OCI-LY7 (cell line): ENCODE results near the gene RASAL2. TPM values are rescaled to one million over a fixed set of nuclear protein-coding genes. Genes with fewer than 3 reads are reported as not detected.
"Not testable (repeated sequence)": the region's sequence is repeated elsewhere in the genome, so short reads cannot be mapped to it uniquely, and the experiment has no call there.

Experiments
- BruUV-seq: library from RNA; stranded (reverse); fragments of 400-500 nt; replicated peaks from 2 replicates; lab custom pipeline; 2021; lab: Mats Ljungman, UMichigan
- CTCF ChIA-PET: fragments of 300-600 bp; sonication (Branson Sonifier 250); formaldehyde crosslinking; loops from one replicate; lab custom pipeline; 2022; ENCODE audit warnings: antibody characterized with exemption; ENCODE audit not compliant: unreplicated experiment; lab: Charles Lee
- POLR2A ChIA-PET: fragments of 300-600 bp; sonication (Branson Sonifier 250); formaldehyde crosslinking; loops from one replicate; lab custom pipeline; 2022; ENCODE audit warnings: antibody characterized with exemption; lab: Charles Lee
- DNase-seq: peaks from one replicate; pipeline ENCODE4 v3.0.0-alpha.2; 2015; ENCODE audit warnings: low spot score
- H2AFZ ChIP-seq: fragments of 200-600 bp; sonication (generic), shearing (Covaris generic); 2 replicates; pipeline ENCODE4 v1.6.1; 2014; ENCODE audit warnings: mild to moderate bottlenecking, antibody characterized with exemption, low read length, moderate library complexity
- H3K27ac ChIP-seq: fragments of 200-600 bp; sonication (generic); 2 replicates; pipeline ENCODE4 v1.5.1; 2014; ENCODE audit warnings: mixed run types, low read depth, mild to moderate bottlenecking, moderate library complexity, low read length, inconsistent platforms; ENCODE audit not compliant: poor library complexity, severe bottlenecking
- H3K36me3 ChIP-seq: fragments of 200-600 bp; sonication (generic); 2 replicates; pipeline ENCODE4 v1.6.1; 2014; ENCODE audit warnings: mild to moderate bottlenecking, antibody characterized with exemption, low read length, moderate library complexity, mixed read lengths; ENCODE audit not compliant: insufficient read depth
- H3K4me1 ChIP-seq: fragments of 200-600 bp; sonication (generic); 2 replicates; pipeline ENCODE4 v1.5.1; 2014; ENCODE audit warnings: mild to moderate bottlenecking, low read length; ENCODE audit not compliant: insufficient read depth, poor library complexity, severe bottlenecking
- H3K4me2 ChIP-seq: fragments of 200-600 bp; sonication (generic); 2 replicates; pipeline ENCODE4 v1.6.1; 2014; ENCODE audit warnings: mild to moderate bottlenecking, low read length
- H3K4me3 ChIP-seq: fragments of 200-600 bp; sonication (generic); 2 replicates; pipeline ENCODE4 v1.5.1; 2014; ENCODE audit warnings: mild to moderate bottlenecking, low read depth, low read length; ENCODE audit not compliant: poor library complexity, severe bottlenecking
- H3K79me2 ChIP-seq: fragments of 200-600 bp; sonication (generic); 2 replicates; pipeline ENCODE4 v1.6.1; 2016; ENCODE audit warnings: low read depth, mild to moderate bottlenecking, low read length, moderate library complexity, mixed read lengths; ENCODE audit not compliant: insufficient read depth
- H3K9me2 ChIP-seq: fragments of 200-600 bp; sonication (generic); 2 replicates; pipeline ENCODE4 v1.6.1; 2016; ENCODE audit warnings: mild to moderate bottlenecking, low read length, mixed read lengths; ENCODE audit not compliant: insufficient read depth
- H3K9me3 ChIP-seq: fragments of 200-600 bp; sonication (generic); 2 replicates; pipeline ENCODE4 v1.6.1; 2014; ENCODE audit warnings: mild to moderate bottlenecking, mixed run types, low read length, mixed read lengths
- H4K20me1 ChIP-seq: fragments of 200-600 bp; sonication (generic); 2 replicates; pipeline ENCODE4 v1.6.1; 2014; ENCODE audit warnings: mild to moderate bottlenecking, antibody characterized with exemption, low read length, moderate library complexity, mixed read lengths; ENCODE audit not compliant: insufficient read depth
- EZH2phosphoT487 ChIP-seq: fragments of 200-600 bp; sonication (generic); IDR thresholded peaks from 2 replicates; pipeline ENCODE4 v1.6.1; 2018; ENCODE audit warnings: low read depth, borderline replicate concordance, mild to moderate bottlenecking, mixed run types, antibody characterized with exemption, low read length, moderate library complexity, mixed read lengths
- intact Hi-C: fragments of 100-400 bp; cut with micrococcal nuclease; formaldehyde crosslinking; loops from one replicate; pipeline ENCODE4 v1.10.0; 2022; ENCODE audit not compliant: unreplicated experiment
- total RNA-seq, 2 experiments: library from RNA; depleted of rRNA in 1 of 2; stranded (reverse); fragments of >200 nt in 1 of 2; shearing (Covaris generic) in 1 of 2; gene quantifications; 2 replicates each; pipeline ENCODE4 v1.2.3, GENCODE V29; 2014 to 2022
- TF ChIP-seq, protein P1 (sequence below): fragments of 200-600 bp; sonication (generic); conservative IDR thresholded peaks from 2 replicates; pipeline ENCODE4 v1.5.1; 2014; ENCODE audit warnings: mild to moderate bottlenecking, antibody characterized with exemption, low read length, moderate library complexity, mixed read lengths

RASAL2 gene
- total RNA-seq, 2 experiments from 2014 or later = 0.09 to 0.27 TPM

- BruUV-seq = no TSS peak
- intact Hi-C loops = no loop called here
- H2AFZ ChIP-seq = no peak overlapping the region
Observed at GRCh38 chr1:178502856-178503255, 409.0 kb downstream of the RASAL2 start.

GRCh38 chr1:178503316-178503715, 409.4 kb downstream of the RASAL2 start:
- H3K4me3 ChIP-seq, CTCF ChIA-PET, H3K36me3 ChIP-seq, H4K20me1 ChIP-seq, H3K27ac ChIP-seq, H2AFZ ChIP-seq, H3K79me2 ChIP-seq, H3K4me1 ChIP-seq, DNase-seq, H3K9me3 ChIP-seq, BruUV-seq, POLR2A ChIA-PET, H3K9me2 ChIP-seq, intact Hi-C loops, H3K4me2 ChIP-seq: not testable (repeated sequence)

More at GRCh38 chr1:178502856-178503255, 409.0 kb downstream of the RASAL2 start:
- no peak overlapping the region for H3K27ac ChIP-seq
- CTCF ChIA-PET = interaction anchor here (2.3 kb wide), 1 partner anchor 203 kb away, joined by 6 read pairs; no protein-coding TSS in a partner anchor
- H3K79me2 ChIP-seq = no peaks in the 10 kb centered on the region
- no peak for TF ChIP-seq EZH2phosphoT487
- TF ChIP-seq, protein P1, sequence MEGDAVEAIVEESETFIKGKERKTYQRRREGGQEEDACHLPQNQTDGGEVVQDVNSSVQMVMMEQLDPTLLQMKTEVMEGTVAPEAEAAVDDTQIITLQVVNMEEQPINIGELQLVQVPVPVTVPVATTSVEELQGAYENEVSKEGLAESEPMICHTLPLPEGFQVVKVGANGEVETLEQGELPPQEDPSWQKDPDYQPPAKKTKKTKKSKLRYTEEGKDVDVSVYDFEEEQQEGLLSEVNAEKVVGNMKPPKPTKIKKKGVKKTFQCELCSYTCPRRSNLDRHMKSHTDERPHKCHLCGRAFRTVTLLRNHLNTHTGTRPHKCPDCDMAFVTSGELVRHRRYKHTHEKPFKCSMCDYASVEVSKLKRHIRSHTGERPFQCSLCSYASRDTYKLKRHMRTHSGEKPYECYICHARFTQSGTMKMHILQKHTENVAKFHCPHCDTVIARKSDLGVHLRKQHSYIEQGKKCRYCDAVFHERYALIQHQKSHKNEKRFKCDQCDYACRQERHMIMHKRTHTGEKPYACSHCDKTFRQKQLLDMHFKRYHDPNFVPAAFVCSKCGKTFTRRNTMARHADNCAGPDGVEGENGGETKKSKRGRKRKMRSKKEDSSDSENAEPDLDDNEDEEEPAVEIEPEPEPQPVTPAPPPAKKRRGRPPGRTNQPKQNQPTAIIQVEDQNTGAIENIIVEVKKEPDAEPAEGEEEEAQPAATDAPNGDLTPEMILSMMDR = no peak
- H3K9me2 ChIP-seq = no peaks in the 10 kb centered on the region
- no peaks in the 10 kb centered on the region for H3K36me3 ChIP-seq
- no peaks in the 10 kb centered on the region for H3K4me1 ChIP-seq
- H4K20me1 ChIP-seq = no peaks in the 10 kb centered on the region
- H3K4me3 ChIP-seq = no peak overlapping the region
- no peak overlapping the region for H3K4me2 ChIP-seq
- no peaks in the 10 kb centered on the region for H3K9me3 ChIP-seq
- no peak for DNase-seq
- POLR2A ChIA-PET = no interaction called here

GRCh38 chr1:178503849-178504248, 409.9 kb downstream of the RASAL2 start:
- no peaks in the 10 kb centered on the region for H3K4me1 ChIP-seq
- ChIA-PET POLR2A (interaction anchor here (0.7 kb wide), 2 partner anchors 65 to 73 kb away, joined by 3 read pairs; no protein-coding TSS in a partner anchor), CTCF (no interaction called here)
- no peak overlapping the region for H3K27ac ChIP-seq
- no TSS peak for BruUV-seq
- TF ChIP-seq, protein P1 = no peak
- H3K79me2 ChIP-seq = no peaks in the 10 kb centered on the region
- H4K20me1 ChIP-seq = no peaks in the 10 kb centered on the region
- H3K4me3 ChIP-seq = no peak overlapping the region
- no peaks in the 10 kb centered on the region for H3K9me3 ChIP-seq
- no peak overlapping the region for H2AFZ ChIP-seq
- DNase-seq = no peak
- intact Hi-C loops = no loop called here
- no peaks in the 10 kb centered on the region for H3K9me2 ChIP-seq
- H3K36me3 ChIP-seq = no peaks in the 10 kb centered on the region
- no peak overlapping the region for H3K4me2 ChIP-seq
